Adipocyte (in vitro differentiated cells): ENCODE results near the gene DDX54.

Experiments used
- DNase-seq: peaks from one replicate; pipeline ENCODE4 v3.0.0-alpha.2; 2015; ENCODE audit warnings: low read depth
- H3K27me3 ChIP-seq: replicated peaks from 2 replicates; pipeline ENCODE4 v1.7.0; 2013; ENCODE audit warnings: mild to moderate bottlenecking, low read length, moderate library complexity; ENCODE audit not compliant: control insufficient read depth, insufficient read depth
- H3K36me3 ChIP-seq: 2 replicates; pipeline ENCODE4 v1.7.0; 2013; ENCODE audit warnings: low read length, mild to moderate bottlenecking, moderate library complexity; ENCODE audit not compliant: control insufficient read depth, insufficient read depth, severe bottlenecking
- H3K4me1 ChIP-seq: 2 replicates; pipeline ENCODE4 v1.7.0; 2013; ENCODE audit warnings: mild to moderate bottlenecking, low read length, moderate library complexity; ENCODE audit not compliant: control insufficient read depth, insufficient read depth
- H3K4me3 ChIP-seq: 2 replicates; pipeline ENCODE4 v1.7.0; 2013; ENCODE audit warnings: mild to moderate bottlenecking, low read length, moderate library complexity
- H3K9ac ChIP-seq: 2 replicates; pipeline ENCODE4 v1.7.0; 2013; ENCODE audit warnings: mild to moderate bottlenecking, low read length, moderate library complexity
- H3K9me3 ChIP-seq: 2 replicates; pipeline ENCODE4 v1.7.0; 2013; ENCODE audit warnings: mild to moderate bottlenecking, low read length, moderate library complexity; ENCODE audit not compliant: control insufficient read depth

Gene DDX54

DNA sequence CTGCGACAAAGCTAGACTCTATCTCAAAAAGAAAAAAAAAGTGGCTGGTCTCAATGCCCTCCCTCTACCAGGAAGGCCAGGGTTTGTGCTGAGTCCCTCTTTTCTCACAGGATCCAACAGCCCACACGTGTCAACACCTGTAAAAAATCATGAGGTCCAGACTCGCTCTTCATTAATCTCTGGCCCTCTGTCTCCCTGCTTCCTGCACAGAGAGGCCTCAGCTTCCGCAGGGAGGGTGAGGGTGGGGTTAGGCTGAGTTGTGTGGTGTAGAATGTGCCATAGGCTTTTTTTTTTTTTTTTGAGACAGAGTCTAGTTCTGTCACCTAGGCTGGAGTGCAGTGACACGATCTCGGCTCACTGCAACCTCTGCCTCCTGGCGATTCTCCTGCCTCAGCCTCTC, 29.6 kb downstream of the DDX54 start:
- no peak for DNase-seq
- Histone ChIP-seq H3K4me1 (peaks cover 9% of the 10 kb centered on the region), H3K9me3 (no peaks in the 10 kb centered on the region), H3K4me3 (no peak overlapping the region), H3K27me3 (peaks cover 39% of the 10 kb centered on the region), H3K9ac (no peak overlapping the region), H3K36me3 (peaks cover 36% of the 10 kb centered on the region)

DNA sequence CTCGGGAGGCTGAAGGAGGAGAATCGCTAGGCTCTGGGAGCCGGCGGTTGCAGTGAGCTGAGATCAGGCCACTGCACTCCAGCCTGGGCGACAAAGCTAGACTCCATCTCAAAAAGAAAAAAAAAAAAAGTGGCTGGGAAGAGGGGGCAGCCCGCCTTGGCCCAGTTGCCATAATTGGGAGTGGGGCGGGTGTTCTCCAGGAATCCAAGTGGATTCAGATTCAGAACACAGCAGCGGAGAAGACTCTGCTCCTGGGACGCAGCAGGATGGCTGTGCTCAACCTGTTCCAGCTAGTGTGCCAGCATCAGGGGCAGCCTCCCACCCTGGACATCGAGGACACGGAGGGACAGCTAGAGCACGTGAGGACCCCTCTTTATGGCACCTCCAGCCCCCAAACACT, 30.2 kb downstream of the DDX54 start:
- DNase-seq = no peak
- H3K9ac ChIP-seq = no peak overlapping the region
- H3K27me3 ChIP-seq = peaks cover 40% of the 10 kb centered on the region
- H3K36me3 ChIP-seq = peaks cover 30% of the 10 kb centered on the region
- H3K4me3 ChIP-seq = no peak overlapping the region
- H3K4me1 ChIP-seq = peaks cover 9% of the 10 kb centered on the region
- H3K9me3 ChIP-seq = no peaks in the 10 kb centered on the region

DNA sequence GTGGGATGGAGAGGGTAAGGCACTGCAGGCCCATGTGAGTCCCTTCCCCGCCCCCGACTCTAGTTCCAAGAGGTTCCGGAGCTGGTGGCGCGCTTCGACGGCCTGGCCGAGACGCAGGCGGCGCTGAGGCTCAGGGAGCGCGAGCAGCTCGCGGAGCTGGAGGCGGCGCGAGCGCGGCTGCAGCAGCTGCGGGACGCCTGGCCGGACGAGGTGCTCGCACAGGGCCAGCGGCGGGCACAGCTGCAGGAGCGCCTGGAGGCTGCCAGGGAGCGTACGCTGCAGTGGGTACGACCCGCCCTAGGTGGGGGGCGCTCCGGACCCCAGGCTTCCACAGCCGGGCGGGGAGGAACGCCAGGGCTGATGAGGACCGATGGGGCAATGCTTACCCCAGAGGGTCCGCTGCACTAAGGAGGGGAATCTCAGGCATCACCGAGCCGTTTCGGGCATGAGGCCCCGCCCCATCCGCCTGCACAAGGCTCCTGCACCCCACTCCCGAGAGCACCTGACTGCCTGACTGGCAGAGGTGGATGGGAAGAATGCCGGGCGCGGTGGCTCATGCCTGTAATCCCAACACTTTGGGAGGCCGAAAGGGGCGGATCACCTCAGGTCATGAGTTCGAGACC, 30.8 kb downstream of the DDX54 start:
- Histone ChIP-seq H3K4me1 (peaks cover 9% of the 10 kb centered on the region), H3K27me3 (peaks cover 42% of the 10 kb centered on the region), H3K9ac (no peak overlapping the region), H3K9me3 (no peaks in the 10 kb centered on the region), H3K4me3 (peak overlapping the region; percentile 27), H3K36me3 (peaks cover 25% of the 10 kb centered on the region)
- DNase-seq = peak; percentile 19

DNA sequence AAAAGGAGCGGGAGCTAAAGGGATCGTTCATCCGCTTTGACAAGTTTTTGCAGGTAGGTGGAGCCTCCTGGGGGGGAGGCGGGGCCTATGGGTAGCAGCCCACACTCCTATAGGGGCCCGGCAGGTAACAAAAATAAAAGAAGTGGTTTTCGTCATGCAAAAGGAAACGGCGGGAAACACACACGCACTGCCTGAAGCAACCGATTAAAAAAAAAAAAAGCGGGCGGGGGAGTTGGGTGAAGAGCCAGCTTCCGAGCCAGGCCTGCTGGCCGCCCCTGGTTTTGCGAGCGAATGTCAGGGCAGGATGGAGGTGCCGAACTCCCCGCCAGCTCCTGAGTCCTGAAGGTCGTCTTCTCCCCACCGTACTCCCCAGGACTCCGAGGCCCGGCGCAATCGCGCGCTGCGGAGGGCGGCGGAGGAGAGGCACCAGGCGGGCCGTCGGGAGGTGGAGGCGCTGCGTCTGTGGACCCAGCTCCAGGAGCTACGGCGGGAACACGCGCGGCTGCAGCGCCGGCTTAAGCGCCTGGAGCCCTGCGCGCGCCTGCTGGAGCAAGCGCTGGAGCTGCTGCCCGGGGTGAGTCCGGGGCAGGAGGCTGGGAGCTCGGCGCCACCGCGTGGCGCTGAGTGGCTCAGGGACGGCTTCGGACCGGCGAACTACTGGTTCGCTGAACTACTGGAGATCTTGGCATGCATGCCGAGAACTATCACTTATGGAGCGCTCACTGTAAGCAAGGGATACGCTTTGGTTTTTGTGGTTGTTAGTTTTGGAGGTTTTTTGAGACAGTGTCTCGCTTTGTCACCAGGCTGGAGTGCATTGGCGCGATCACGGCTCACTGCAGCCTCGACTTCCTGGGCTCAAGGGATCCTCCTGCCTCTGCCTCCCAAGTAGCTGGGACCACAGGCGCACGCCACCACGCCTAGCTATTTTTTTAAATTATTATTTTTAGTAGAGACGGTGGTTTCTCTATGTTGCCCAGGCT, 32.2 kb downstream of the DDX54 start:
- DNase-seq = peak; percentile 86
- H3K9me3 ChIP-seq = no peaks in the 10 kb centered on the region
- peaks cover 12% of the 10 kb centered on the region for H3K36me3 ChIP-seq
- peaks cover 42% of the 10 kb centered on the region for H3K27me3 ChIP-seq
- H3K9ac ChIP-seq = no peak overlapping the region
- H3K4me1 ChIP-seq = peaks cover 9% of the 10 kb centered on the region
- peak overlapping the region; percentile 63 for H3K4me3 ChIP-seq

DNA sequence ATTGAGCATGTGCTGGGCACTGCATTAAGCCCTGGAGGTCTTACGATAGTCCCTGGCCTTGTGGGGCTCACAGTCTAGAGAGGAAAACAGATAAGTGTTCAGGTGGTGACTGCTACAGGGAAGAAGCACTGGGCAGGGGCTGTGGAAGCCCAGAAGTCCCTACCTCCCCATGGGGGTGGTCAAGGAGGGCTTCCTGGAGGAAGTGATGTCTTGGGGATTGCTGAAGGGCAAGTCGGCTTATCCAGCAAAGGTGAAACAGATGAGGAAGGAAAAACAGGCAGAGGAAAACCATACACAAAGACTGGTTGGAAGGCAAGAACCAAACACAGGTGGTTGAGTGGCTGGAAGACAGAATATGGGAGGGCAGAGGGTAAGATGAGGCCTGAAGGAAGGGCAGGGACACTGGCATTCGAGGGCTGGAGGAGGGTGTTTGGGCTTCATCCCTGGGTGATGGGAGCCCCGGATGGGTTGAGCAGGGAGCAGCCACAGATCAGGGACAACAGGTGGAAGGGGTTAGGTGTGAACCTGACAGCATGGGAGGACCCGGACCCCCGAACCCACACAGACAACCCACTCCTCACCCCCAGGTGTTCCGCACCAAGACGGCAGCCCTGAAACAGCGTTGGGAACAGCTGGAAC, 33.0 kb downstream of the DDX54 start:
- Histone ChIP-seq H3K36me3 (peaks cover 4% of the 10 kb centered on the region), H3K4me1 (peaks cover 9% of the 10 kb centered on the region), H3K9ac (no peak overlapping the region), H3K9me3 (peaks cover 3% of the 10 kb centered on the region), H3K4me3 (peak overlapping the region; percentile 63), H3K27me3 (peaks cover 43% of the 10 kb centered on the region)
- no peak for DNase-seq

DNA sequence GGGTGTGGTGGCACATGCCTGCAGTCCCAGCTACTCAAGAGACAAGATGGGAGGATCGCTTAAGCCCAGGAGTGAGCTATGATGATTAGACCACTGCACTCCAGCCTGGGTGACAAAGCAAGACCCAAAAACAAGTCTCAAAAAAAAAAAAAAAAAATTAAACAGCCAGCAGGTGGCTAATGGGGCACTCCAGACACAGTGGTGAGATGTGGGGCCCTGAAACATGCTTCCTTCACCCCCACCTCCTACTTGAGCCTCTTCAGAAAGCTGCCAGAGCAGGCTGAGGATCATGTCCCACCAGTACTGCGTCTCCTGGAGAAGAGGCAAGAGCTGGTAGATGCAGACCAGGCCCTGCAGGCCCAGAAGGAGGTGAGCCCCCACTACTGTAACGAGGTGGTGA, 33.6 kb downstream of the DDX54 start:
- H3K4me1 ChIP-seq = peaks cover 9% of the 10 kb centered on the region
- no peaks in the 10 kb centered on the region for H3K36me3 ChIP-seq
- no peak overlapping the region for H3K9ac ChIP-seq
- H3K27me3 ChIP-seq = peaks cover 42% of the 10 kb centered on the region
- no peak overlapping the region for H3K4me3 ChIP-seq
- DNase-seq = no peak
- H3K9me3 ChIP-seq = peaks cover 8% of the 10 kb centered on the region

DNA sequence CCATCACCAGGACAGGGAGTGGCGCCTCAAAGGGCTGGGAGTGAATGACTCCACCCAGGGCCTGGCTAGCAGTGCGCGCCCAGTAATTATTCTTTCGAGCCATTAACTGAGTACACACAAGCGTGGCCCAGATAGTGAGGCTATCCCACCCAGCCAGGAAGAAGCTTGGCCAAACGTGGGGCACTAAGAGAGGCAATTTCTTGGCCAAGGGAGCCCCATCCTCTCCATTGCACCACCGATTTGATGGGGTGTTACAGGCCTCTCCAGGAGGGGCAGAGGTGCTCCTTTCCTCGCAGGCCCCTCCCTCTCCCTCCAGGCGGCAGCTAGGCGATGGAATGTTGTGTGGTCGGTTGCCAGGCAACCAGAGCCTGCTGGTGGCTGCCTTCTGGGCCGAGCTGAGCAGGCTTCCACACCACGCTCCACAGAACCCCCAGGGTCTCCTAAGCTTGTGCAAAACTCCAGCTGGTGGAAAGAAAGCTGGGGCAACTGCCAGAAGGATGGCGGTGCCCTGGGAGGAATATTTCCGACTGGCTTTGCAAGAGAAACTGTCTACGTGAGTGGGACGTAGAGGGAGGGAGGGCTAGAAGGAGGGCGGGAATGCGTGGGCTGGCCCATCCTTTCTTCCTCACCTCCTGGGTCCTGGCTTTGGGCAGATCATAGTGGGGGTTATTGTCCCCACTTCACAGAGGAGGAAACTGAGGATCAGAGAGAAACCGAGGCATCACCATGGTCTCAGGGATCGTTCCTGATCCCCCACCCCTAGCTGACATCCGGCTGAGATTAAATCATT, 35.7 kb downstream of the DDX54 start, which contains the start of gene CFAP73:
CFAP73 (plus strand) TSS at position 364 of the 790 bp plus-strand sequence; CDS start at position 498, 134 bp downstream.
- peaks cover 26% of the 10 kb centered on the region for H3K27me3 ChIP-seq
- H3K4me1 ChIP-seq = peaks cover 14% of the 10 kb centered on the region
- H3K36me3 ChIP-seq = no peaks in the 10 kb centered on the region
- peaks cover 8% of the 10 kb centered on the region for H3K9me3 ChIP-seq
- DNase-seq = peak; percentile 81
- H3K4me3 ChIP-seq = no peak within 1 kb of the TSS
- no peak within 1 kb of the TSS for H3K9ac ChIP-seq

DNA sequence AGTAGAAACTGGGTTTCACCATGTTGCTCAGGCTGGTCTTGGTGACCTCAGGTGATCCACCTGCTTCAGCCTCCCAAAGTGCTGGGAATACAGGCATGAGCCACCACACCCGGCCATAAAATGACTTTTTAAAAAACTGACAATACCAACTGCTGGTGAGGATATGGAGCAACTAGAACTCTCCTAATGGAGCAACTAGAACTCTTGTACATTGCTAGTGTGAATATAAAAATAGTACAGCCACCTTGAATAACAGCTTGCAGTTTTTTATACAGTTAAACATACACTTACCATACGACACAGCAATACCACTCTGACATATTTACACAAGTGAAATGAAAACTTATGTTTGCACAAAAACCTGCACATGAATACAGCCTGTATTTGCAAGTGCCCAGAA, 38.3 kb downstream of the DDX54 start:
- Histone ChIP-seq H3K4me1 (peaks cover 10% of the 10 kb centered on the region), H3K27me3 (peaks cover 12% of the 10 kb centered on the region), H3K9ac (no peak overlapping the region), H3K4me3 (no peak overlapping the region), H3K36me3 (no peaks in the 10 kb centered on the region), H3K9me3 (peaks cover 8% of the 10 kb centered on the region)
- no peak for DNase-seq

DNA sequence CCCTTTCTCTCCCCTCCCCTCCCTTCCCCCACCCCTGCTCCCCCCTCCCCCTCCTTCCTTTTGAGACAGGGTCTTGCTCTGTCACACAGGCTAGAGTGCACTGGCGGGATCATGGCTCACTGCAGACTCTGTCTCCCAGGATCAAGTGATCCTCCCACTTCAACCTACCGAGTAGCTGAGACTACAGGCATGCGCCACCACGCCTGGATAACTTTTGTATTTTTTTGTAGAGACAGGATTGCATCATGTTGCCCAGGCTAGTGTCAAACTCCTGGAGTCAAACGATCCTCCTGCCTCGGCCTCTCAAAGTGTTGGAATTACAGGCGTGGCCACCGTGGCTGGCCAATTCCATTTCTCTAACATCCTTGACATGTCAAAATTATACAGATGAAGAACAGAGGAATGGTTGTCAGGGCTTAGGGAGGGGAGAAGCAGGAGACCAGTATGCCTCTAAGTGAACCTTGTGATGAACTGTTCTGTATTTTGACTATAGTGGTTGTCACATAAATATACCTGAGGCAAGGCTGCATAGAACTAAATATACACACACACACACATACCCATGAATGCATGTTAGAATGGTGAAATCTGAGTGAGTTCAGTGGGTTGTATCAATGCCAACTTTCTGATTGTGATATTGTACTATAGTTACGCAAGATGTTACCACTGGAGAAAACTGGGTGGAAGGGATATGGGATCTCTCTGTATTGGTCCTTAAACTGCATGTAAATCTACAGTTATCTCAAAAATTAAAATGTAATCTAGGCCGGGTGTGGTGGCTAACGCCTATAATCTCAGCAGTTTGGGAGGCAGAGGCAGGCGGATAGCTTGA, 39.3 kb downstream of the DDX54 start:
- Histone ChIP-seq H3K9me3 (peaks cover 8% of the 10 kb centered on the region), H3K36me3 (no peaks in the 10 kb centered on the region), H3K27me3 (peaks cover 8% of the 10 kb centered on the region), H3K4me3 (no peak overlapping the region), H3K9ac (no peak overlapping the region), H3K4me1 (peaks cover 12% of the 10 kb centered on the region)
- peak; percentile 37 for DNase-seq

DNA sequence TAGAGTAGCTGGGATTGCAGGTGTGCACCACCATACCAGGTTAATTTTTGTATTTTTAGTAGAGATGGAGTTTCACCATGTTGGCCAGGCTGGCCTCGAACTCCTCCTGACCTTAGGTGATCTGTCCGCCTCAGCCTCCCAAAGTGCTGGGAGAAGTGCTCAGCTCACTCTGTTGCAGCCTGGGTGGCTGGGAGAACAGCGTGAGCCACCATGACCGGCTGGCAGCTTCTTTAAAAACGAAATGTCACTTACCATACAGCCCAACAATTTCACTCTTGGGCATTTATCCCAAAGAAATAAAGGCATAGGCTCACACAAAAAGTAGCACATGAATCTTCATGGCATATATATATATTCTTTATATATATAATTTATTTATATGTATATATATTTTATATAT, 40.5 kb downstream of the DDX54 start:
- peaks cover 8% of the 10 kb centered on the region for H3K9me3 ChIP-seq
- no peak overlapping the region for H3K4me3 ChIP-seq
- no peaks in the 10 kb centered on the region for H3K36me3 ChIP-seq
- peaks cover 12% of the 10 kb centered on the region for H3K4me1 ChIP-seq
- no peak overlapping the region for H3K9ac ChIP-seq
- peaks cover 7% of the 10 kb centered on the region for H3K27me3 ChIP-seq
- no peak for DNase-seq
